GM18867 (cell line): ENCODE measurements around the gene MMP28.

Source experiments
- ATAC-seq: cut with Tn5 transposase; IDR thresholded peaks from one replicate; pipeline ENCODE4 v1.9.1; 2021; ENCODE audit warnings: mild to moderate bottlenecking, moderate library complexity; ENCODE audit not compliant: unreplicated experiment

Gene MMP28

GRCh38 chr17:35726953-35727460, 68.4 kb downstream of the MMP28 start:
- ATAC-seq, result no peak

GRCh38 chr17:35726127-35726952, 69.1 kb downstream of the MMP28 start:
- no peak for ATAC-seq

GRCh38 chr17:35725802-35726126, 69.7 kb downstream of the MMP28 start:
- no peak for ATAC-seq

GRCh38 chr17:35725058-35725457, 70.4 kb downstream of the MMP28 start:
- ATAC-seq, result no peak

GRCh38 chr17:35723735-35724134, 71.7 kb downstream of the MMP28 start:
- ATAC-seq, result no peak

- no peak for ATAC-seq
These were observed 78.0 kb downstream of the MMP28 start for GRCh38 chr17:35717475-35717874.

GRCh38 chr17:35716897-35717465, 78.5 kb downstream of the MMP28 start:
- ATAC-seq, result no peak

- no peak for ATAC-seq
These were observed 79.3 kb downstream of the MMP28 start for GRCh38 chr17:35716173-35716572.
